PC-3 (cell line): ENCODE data around the gene ZNF764. TPM values are rescaled to one million over a fixed set of nuclear protein-coding genes. Genes with fewer than 3 reads are reported as not detected.

Source experiments
- ATAC-seq: fragments of 200-7000 bp; cut with Tn5 transposase; 2 replicates; pipeline ENCODE4 v1.9.1; 2020; ENCODE audit warnings: mild to moderate bottlenecking, moderate library complexity
- BruUV-seq: library from RNA; stranded (reverse); fragments of 400-500 nt; replicated peaks from 2 replicates; lab custom pipeline; 2021; lab: Mats Ljungman, UMichigan
- CTCF ChIA-PET: fragments of 300-600 bp; sonication (Branson Sonifier 250); formaldehyde crosslinking; loops from one replicate; lab custom pipeline; 2022; ENCODE audit warnings: antibody characterized with exemption; lab: Charles Lee
- POLR2A ChIA-PET: fragments of 300-600 bp; sonication (Branson Sonifier 250); formaldehyde crosslinking; loops from one replicate; lab custom pipeline; 2022; ENCODE audit warnings: antibody characterized with exemption; ENCODE audit not compliant: unreplicated experiment; lab: Charles Lee
- DNase-seq: peaks from one replicate; pipeline ENCODE4 v3.0.0-alpha.2; 2015
- H2AFZ ChIP-seq: fragments of 300-600 bp; sonication (generic); 2 replicates; pipeline ENCODE4 v1.6.0; 2016; ENCODE audit warnings: antibody characterized with exemption, low read length
- H3F3A ChIP-seq: fragments of 300-600 bp; sonication (generic); one replicate; pipeline ENCODE4 v1.6.0; 2017; ENCODE audit warnings: antibody characterized with exemption, low read length, control low read depth, mild to moderate bottlenecking; ENCODE audit not compliant: unreplicated experiment
- H3K27ac ChIP-seq: fragments of 300-600 bp; sonication (generic); 2 replicates; pipeline ENCODE4 v1.5.1; 2016; ENCODE audit warnings: mild to moderate bottlenecking, low read length
- H3K27me3 ChIP-seq: fragments of 300-600 bp; sonication (generic); 2 replicates; pipeline ENCODE4 v1.6.1; 2016; ENCODE audit warnings: low read length, mixed read lengths
- H3K36me3 ChIP-seq: fragments of 300-600 bp; sonication (generic); 2 replicates; pipeline ENCODE4 v1.6.1; 2016; ENCODE audit warnings: low read depth, mixed run types, low read length, mixed read lengths
- H3K4me1 ChIP-seq: fragments of 300-600 bp; sonication (generic); 2 replicates; pipeline ENCODE4 v1.5.1; 2016; ENCODE audit warnings: low read length; ENCODE audit not compliant: insufficient read depth
- H3K4me2 ChIP-seq: fragments of 300-600 bp; sonication (generic); 2 replicates; pipeline ENCODE4 v1.6.0; 2016; ENCODE audit warnings: low read length
- H3K4me3 ChIP-seq: fragments of 300-600 bp; sonication (generic); 2 replicates; pipeline ENCODE4 v1.5.1; 2016; ENCODE audit warnings: mild to moderate bottlenecking, low read length, mixed read lengths
- H3K79me2 ChIP-seq: fragments of 300-600 bp; sonication (generic); 2 replicates; pipeline ENCODE4 v1.6.1; 2017; ENCODE audit warnings: low read length, mixed read lengths
- H3K9ac ChIP-seq: fragments of 300-600 bp; sonication (generic); 2 replicates; pipeline ENCODE4 v1.6.0; 2016; ENCODE audit warnings: mild to moderate bottlenecking, low read length
- H3K9me2 ChIP-seq: fragments of 300-600 bp; sonication (generic); replicated peaks from 2 replicates; pipeline ENCODE4 v1.6.1; 2016; ENCODE audit warnings: mixed run types, low read length, mixed read lengths
- H3K9me3 ChIP-seq: fragments of 300-600 bp; sonication (generic); 2 replicates; pipeline ENCODE4 v1.6.1; 2016; ENCODE audit warnings: low read length, mixed read lengths
- H4K20me1 ChIP-seq: fragments of 300-600 bp; sonication (generic); 2 replicates; pipeline ENCODE4 v1.6.1; 2016; ENCODE audit warnings: low read length, mixed read lengths
- EZH2 ChIP-seq: fragments of 300-600 bp; sonication (generic); IDR thresholded peaks from one replicate; pipeline ENCODE4 v1.6.1; 2017; ENCODE audit warnings: antibody characterized with exemption, mild to moderate bottlenecking, low read length; ENCODE audit not compliant: unreplicated experiment
- EZH2phosphoT487 ChIP-seq: fragments of 300-600 bp; sonication (generic); IDR thresholded peaks from 2 replicates; pipeline ENCODE4 v1.6.1; 2018; ENCODE audit warnings: mild to moderate bottlenecking, antibody characterized with exemption, low read length, borderline replicate concordance
- intact Hi-C: fragments of 100-400 bp; cut with micrococcal nuclease; formaldehyde crosslinking; loops from 2 replicates; pipeline ENCODE4 v1.9.0; 2023
- total RNA-seq: library from RNA; depleted of rRNA; stranded (reverse); fragments of >200 nt; gene quantifications from 2 replicates; pipeline ENCODE4 v1.2.3, GENCODE V29; 2014
- TF ChIP-seq, protein P1 (sequence below): fragments of 300-600 bp; sonication (generic); conservative IDR thresholded peaks from 2 replicates; pipeline ENCODE4 v1.5.1; 2017; ENCODE audit warnings: antibody characterized with exemption, low read depth, mild to moderate bottlenecking, low read length

The ZNF764 gene
- total RNA-seq, 1 experiment from 2014 or later, result 8.1 TPM

DNA sequence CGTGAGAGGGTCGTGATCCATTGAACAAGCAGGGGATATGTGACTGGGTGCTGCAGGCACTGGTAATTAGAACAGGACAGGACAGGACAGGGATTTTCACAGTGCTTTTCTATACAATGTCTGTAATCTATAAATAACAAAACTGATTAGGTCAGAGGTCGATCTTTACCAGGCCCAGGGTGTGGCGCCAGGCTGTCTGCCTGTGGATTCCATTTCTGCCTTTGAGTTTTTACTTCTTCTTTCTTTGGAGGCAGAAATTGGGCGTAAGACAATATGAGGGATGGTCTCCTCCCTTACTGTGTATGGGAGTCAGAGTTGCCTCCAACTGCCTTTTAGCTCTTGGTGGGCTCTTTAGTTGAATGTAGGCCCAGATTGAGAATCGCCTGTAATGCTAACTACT, 1.5 kb upstream of the ZNF764 start:
- H3K4me1 ChIP-seq, result peaks cover 3% of the 10 kb centered on the region; the same call in 1 of the 2 replicates
- H3K27ac ChIP-seq, result no peak overlapping the region
- CTCF ChIA-PET, result no interaction called here
- no peaks in the 10 kb centered on the region for H4K20me1 ChIP-seq
- no peaks in the 10 kb centered on the region for H3K9me2 ChIP-seq
- H3K36me3 ChIP-seq, result no peaks in the 10 kb centered on the region
- no peak overlapping the region for H3K4me3 ChIP-seq
- no peak overlapping the region for H3K9ac ChIP-seq
- POLR2A ChIA-PET, result no interaction called here
- H3K4me2 ChIP-seq, result no peak overlapping the region
- H3K27me3 ChIP-seq, result no peaks in the 10 kb centered on the region
- peaks cover 29% of the 10 kb centered on the region for H3K79me2 ChIP-seq
- intact Hi-C loops, result no loop called here
- no peaks in the 10 kb centered on the region for H3F3A ChIP-seq
- no peak for ATAC-seq
- H2AFZ ChIP-seq, result no peak overlapping the region
- DNase-seq, result no peak
- no TSS peak for BruUV-seq
- TF ChIP-seq, protein P1, sequence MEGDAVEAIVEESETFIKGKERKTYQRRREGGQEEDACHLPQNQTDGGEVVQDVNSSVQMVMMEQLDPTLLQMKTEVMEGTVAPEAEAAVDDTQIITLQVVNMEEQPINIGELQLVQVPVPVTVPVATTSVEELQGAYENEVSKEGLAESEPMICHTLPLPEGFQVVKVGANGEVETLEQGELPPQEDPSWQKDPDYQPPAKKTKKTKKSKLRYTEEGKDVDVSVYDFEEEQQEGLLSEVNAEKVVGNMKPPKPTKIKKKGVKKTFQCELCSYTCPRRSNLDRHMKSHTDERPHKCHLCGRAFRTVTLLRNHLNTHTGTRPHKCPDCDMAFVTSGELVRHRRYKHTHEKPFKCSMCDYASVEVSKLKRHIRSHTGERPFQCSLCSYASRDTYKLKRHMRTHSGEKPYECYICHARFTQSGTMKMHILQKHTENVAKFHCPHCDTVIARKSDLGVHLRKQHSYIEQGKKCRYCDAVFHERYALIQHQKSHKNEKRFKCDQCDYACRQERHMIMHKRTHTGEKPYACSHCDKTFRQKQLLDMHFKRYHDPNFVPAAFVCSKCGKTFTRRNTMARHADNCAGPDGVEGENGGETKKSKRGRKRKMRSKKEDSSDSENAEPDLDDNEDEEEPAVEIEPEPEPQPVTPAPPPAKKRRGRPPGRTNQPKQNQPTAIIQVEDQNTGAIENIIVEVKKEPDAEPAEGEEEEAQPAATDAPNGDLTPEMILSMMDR, result no peak
- no peak for TF ChIP-seq EZH2
- TF ChIP-seq EZH2phosphoT487, result no peak
- no peaks in the 10 kb centered on the region for H3K9me3 ChIP-seq

DNA sequence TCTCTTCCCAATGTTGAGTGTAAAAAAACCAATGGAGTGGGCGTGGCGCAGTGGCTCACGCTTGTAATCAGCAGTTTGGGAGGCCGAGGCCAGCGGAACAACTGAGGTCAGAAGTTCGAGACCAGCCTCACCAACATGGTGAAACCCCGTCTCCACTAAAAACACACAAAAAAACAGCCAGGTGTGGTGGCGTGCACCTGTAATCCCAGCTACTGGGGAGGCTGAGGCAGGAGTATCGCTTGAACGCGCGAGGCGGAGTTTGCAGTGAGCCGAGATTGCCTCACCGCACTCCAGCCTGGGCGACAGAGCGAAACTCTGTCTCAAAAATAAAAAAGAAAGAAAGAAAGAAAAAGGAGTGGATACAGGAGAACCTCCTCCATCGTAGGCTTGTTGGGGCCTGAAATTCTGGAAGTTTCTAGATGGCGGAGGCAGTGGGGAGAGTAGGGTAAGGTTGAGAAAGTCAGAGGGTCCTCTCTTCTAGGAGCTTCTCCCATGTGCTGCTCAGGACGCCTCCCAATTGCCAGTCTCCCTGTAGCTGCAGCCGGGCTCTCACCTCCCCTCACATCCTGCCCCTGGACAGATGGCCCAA, 709 bp upstream of the ZNF764 start:
- CTCF ChIA-PET, result interaction anchor here (0.7 to 1.4 kb wide), 4 partner anchors 18 to 129 kb away, joined by 3 to 6 read pairs (median 4); partner anchors contain the start of gene DCTPP1
- BruUV-seq, result TSS peak; percentile 93
- H3F3A ChIP-seq, result no peaks in the 10 kb centered on the region

More for the DNA sequence above, 709 bp upstream of the ZNF764 start:
- H3K4me1 ChIP-seq, result peaks cover 3% of the 10 kb centered on the region; the same call in 1 of the 2 replicates
- peak overlapping the region; percentile 90 for H2AFZ ChIP-seq
- H3K27me3 ChIP-seq, result no peaks in the 10 kb centered on the region
- TF ChIP-seq EZH2phosphoT487 (no peak), EZH2 (no peak)
- TF ChIP-seq, protein P1, result no peak
- H3K4me3 ChIP-seq, result peak overlapping the region; percentile 92; the same call in 1 of the 2 replicates
- no peaks in the 10 kb centered on the region for H3K36me3 ChIP-seq
- peak overlapping the region; percentile 49 for H3K27ac ChIP-seq
- POLR2A ChIA-PET, result interaction anchor here (0.5 to 1.4 kb wide), 6 partner anchors 9 to 1695 kb away, joined by 3 to 8 read pairs (median 6); partner anchors contain the start of genes CORO1A, SH2B1 and ZNF689
- H3K9me3 ChIP-seq, result no peaks in the 10 kb centered on the region
- H4K20me1 ChIP-seq, result no peaks in the 10 kb centered on the region
- intact Hi-C loops, result loop anchor here (1.0 kb wide), 2 partner anchors 24 to 26 kb away; partner anchors contain the start of gene ZNF785
- H3K9me2 ChIP-seq, result no peaks in the 10 kb centered on the region
- H3K4me2 ChIP-seq, result peak overlapping the region; percentile 73
- no peak for ATAC-seq
- no peak for DNase-seq
- H3K79me2 ChIP-seq, result peaks cover 29% of the 10 kb centered on the region
- H3K9ac ChIP-seq, result peak overlapping the region; percentile 74
